ENCODE measurements around the gene NHSL2.

NHSL2 gene

GRCh38 chrX:72126539-72127140 lies 216.0 kb downstream of the NHSL2 start:
- Histone ChIP-seq H3K9me3 (ENCODE audit: insufficient read depth, low read length, severe bottlenecking) (no peaks in the 10 kb centered on the region), H3K27me3 (ENCODE audit: insufficient read depth, low read length, poor library complexity) (no peaks in the 10 kb centered on the region), H3K27ac (ENCODE audit: low read length) (no peak overlapping the region), H2AFZ (ENCODE audit: low read depth, low read length) (no peak overlapping the region), H3K9ac (ENCODE audit: low read depth, low read length) (no peak overlapping the region), H3K4me1 (ENCODE audit: insufficient read depth, low read length) (no peaks in the 10 kb centered on the region), H3K4me3 (ENCODE audit: low read depth in 1 of 2, low read length in 2 of 2) (no peak overlapping the region), H3K36me3 (ENCODE audit: insufficient read depth, low read length) (no peaks in the 10 kb centered on the region), H4K20me1 (ENCODE audit: insufficient read depth, low read length) (no peaks in the 10 kb centered on the region), H3K4me2 (ENCODE audit: insufficient read depth, low read length) (no peak overlapping the region), H3K79me2 (ENCODE audit: insufficient read depth, low read length) (no peaks in the 10 kb centered on the region)
- ATAC-seq (ENCODE audit: insufficient read depth, low read depth) (peak; percentile 94), DNase-seq (peak; percentile 72)
- TF ChIP-seq EZH2 (IDR thresholded peaks at IDR 0.05; ENCODE audit: borderline replicate concordance, low read depth, low read length, severe bottlenecking) (no peak), CTCF (IDR thresholded peaks at IDR 0.05; ENCODE audit: borderline replicate concordance, extremely low read depth, low read length, poor library complexity, severe bottlenecking) (peak; percentile 85)

GRCh38 chrX:72127332-72127731 lies 216.7 kb downstream of the NHSL2 start:
- Histone ChIP-seq H2AFZ (ENCODE audit: low read depth, low read length) (no peak overlapping the region), H3K79me2 (ENCODE audit: insufficient read depth, low read length) (no peaks in the 10 kb centered on the region), H3K4me2 (ENCODE audit: insufficient read depth, low read length) (no peak overlapping the region), H4K20me1 (ENCODE audit: insufficient read depth, low read length) (no peaks in the 10 kb centered on the region), H3K4me3 (ENCODE audit: low read depth in 1 of 2, low read length in 2 of 2) (no peak overlapping the region), H3K9me3 (ENCODE audit: insufficient read depth, low read length, severe bottlenecking) (no peaks in the 10 kb centered on the region), H3K27ac (ENCODE audit: low read length) (no peak overlapping the region), H3K27me3 (ENCODE audit: insufficient read depth, low read length, poor library complexity) (no peaks in the 10 kb centered on the region), H3K4me1 (ENCODE audit: insufficient read depth, low read length) (no peaks in the 10 kb centered on the region), H3K36me3 (ENCODE audit: insufficient read depth, low read length) (no peaks in the 10 kb centered on the region), H3K9ac (ENCODE audit: low read depth, low read length) (no peak overlapping the region)
- no peak for DNase-seq
- TF ChIP-seq CTCF (IDR thresholded peaks at IDR 0.05; ENCODE audit: borderline replicate concordance, extremely low read depth, low read length, poor library complexity, severe bottlenecking) (no peak), EZH2 (IDR thresholded peaks at IDR 0.05; ENCODE audit: borderline replicate concordance, low read depth, low read length, severe bottlenecking) (no peak)
- ATAC-seq (ENCODE audit: insufficient read depth, low read depth): no peak

- DNase-seq (no peak), ATAC-seq (ENCODE audit: insufficient read depth, low read depth) (no peak)
- Histone ChIP-seq H3K27ac (ENCODE audit: low read length) (no peak overlapping the region), H3K9ac (ENCODE audit: low read depth, low read length) (no peak overlapping the region), H3K4me3 (ENCODE audit: low read depth in 1 of 2, low read length in 2 of 2) (no peak overlapping the region), H3K9me3 (ENCODE audit: insufficient read depth, low read length, severe bottlenecking) (no peaks in the 10 kb centered on the region), H4K20me1 (ENCODE audit: insufficient read depth, low read length) (no peaks in the 10 kb centered on the region), H3K27me3 (ENCODE audit: insufficient read depth, low read length, poor library complexity) (no peaks in the 10 kb centered on the region), H3K4me2 (ENCODE audit: insufficient read depth, low read length) (no peak overlapping the region), H3K36me3 (ENCODE audit: insufficient read depth, low read length) (no peaks in the 10 kb centered on the region), H3K4me1 (ENCODE audit: insufficient read depth, low read length) (no peaks in the 10 kb centered on the region), H3K79me2 (ENCODE audit: insufficient read depth, low read length) (no peaks in the 10 kb centered on the region), H2AFZ (ENCODE audit: low read depth, low read length) (no peak overlapping the region)
- no peak for TF ChIP-seq EZH2 (IDR thresholded peaks at IDR 0.05; ENCODE audit: borderline replicate concordance, low read depth, low read length, severe bottlenecking)
- no peak for TF ChIP-seq CTCF (IDR thresholded peaks at IDR 0.05; ENCODE audit: borderline replicate concordance, extremely low read depth, low read length, poor library complexity, severe bottlenecking)
These were observed 217.7 kb downstream of the NHSL2 start for GRCh38 chrX:72128183-72128834.

Measured in DND-41 (cell line).